Measurements from ENCODE around the gene HNRNPUL2.

Gene HNRNPUL2

DNA sequence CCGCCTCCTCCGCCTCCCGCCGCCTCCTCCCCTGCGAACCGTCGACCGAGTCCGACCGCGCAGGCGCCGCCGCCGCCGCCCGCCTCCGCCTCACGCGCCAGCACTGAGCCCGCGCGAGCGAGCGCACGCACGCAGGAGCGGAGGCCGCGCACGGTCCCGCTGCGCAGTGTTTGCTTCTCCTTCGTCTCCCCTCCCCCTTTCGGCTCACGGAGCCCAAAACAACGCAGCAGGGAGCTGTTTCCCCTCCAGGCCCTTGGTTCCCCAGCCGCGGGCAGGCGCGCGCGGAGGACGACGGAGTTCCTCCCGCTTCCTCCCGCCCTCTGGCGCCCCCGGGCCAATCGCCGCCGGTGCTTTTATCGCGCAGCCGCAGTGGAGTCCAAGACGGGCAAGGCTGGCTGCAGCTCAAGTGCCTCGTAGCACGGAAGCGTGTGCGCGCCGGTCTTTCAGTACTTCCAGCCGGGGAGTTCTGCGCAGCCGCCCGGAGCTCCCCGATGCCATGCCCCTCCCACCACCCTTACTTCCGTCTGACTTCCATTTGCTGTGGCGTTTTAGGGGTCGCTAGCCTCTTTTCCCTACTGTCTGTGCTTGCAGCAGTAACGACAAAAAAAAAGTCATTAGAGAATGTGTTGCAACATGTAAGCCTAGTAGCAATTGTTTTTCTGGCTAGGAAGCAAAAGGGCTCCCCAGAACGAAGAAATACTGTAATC, at the start of gene HNRNPUL2:
HNRNPUL2 (minus strand) TSS at position 293 of the 707 bp plus-strand sequence. CDS start 301 bp downstream, outside the sequence.
- Histone ChIP-seq H3K27me3 (ENCODE audit: insufficient read depth, low read length, poor library complexity) (no peaks in the 10 kb centered on the region), H3K27ac (ENCODE audit: low read length) (peak within 1 kb of the TSS; percentile 100), H3K9me3 (ENCODE audit: insufficient read depth, low read length, severe bottlenecking) (no peaks in the 10 kb centered on the region), H3K79me2 (ENCODE audit: insufficient read depth, low read length) (peaks cover 88% of the 10 kb centered on the region), H3K4me3 (ENCODE audit: low read depth in 1 of 2, low read length in 2 of 2) (peak within 1 kb of the TSS; percentile 74 to 93), H3K4me2 (ENCODE audit: insufficient read depth, low read length) (peak within 1 kb of the TSS; percentile 90), H2AFZ (ENCODE audit: low read depth, low read length) (peak within 1 kb of the TSS; percentile 89), H3K36me3 (ENCODE audit: insufficient read depth, low read length) (peaks cover 54% of the 10 kb centered on the region), H4K20me1 (ENCODE audit: insufficient read depth, low read length) (peaks cover 35% of the 10 kb centered on the region), H3K4me1 (ENCODE audit: insufficient read depth, low read length) (peaks cover 56% of the 10 kb centered on the region), H3K9ac (ENCODE audit: low read depth, low read length) (peak within 1 kb of the TSS; percentile 94)
- TF ChIP-seq, protein P1, sequence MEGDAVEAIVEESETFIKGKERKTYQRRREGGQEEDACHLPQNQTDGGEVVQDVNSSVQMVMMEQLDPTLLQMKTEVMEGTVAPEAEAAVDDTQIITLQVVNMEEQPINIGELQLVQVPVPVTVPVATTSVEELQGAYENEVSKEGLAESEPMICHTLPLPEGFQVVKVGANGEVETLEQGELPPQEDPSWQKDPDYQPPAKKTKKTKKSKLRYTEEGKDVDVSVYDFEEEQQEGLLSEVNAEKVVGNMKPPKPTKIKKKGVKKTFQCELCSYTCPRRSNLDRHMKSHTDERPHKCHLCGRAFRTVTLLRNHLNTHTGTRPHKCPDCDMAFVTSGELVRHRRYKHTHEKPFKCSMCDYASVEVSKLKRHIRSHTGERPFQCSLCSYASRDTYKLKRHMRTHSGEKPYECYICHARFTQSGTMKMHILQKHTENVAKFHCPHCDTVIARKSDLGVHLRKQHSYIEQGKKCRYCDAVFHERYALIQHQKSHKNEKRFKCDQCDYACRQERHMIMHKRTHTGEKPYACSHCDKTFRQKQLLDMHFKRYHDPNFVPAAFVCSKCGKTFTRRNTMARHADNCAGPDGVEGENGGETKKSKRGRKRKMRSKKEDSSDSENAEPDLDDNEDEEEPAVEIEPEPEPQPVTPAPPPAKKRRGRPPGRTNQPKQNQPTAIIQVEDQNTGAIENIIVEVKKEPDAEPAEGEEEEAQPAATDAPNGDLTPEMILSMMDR (IDR thresholded peaks at IDR 0.05; ENCODE audit: borderline replicate concordance, extremely low read depth, low read length, poor library complexity, severe bottlenecking): no peak
- no peak for TF ChIP-seq EZH2 (IDR thresholded peaks at IDR 0.05; ENCODE audit: borderline replicate concordance, low read depth, low read length, severe bottlenecking)
- peak; percentile 99 for DNase-seq
- peak; percentile 86 for ATAC-seq (ENCODE audit: insufficient read depth, low read depth)

DNA sequence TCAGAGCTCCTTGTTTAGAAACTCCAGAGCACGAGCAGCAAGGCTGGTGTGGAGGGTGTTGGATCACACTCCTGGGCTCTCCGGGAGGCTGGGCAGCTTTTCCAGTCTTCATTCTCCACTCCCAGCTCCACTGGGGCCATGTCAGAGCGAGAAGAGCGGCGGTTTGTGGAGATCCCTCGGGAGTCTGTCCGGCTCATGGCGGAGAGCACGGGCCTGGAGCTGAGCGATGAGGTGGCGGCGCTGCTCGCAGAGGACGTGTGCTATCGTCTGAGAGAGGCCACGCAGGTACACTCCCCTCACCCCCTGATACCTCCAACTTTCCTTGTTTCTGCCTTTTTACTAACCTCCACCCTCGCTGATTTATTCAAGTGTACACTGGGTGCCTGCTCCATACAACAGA, 48.4 kb upstream of the HNRNPUL2 start:
- H3K27ac ChIP-seq (ENCODE audit: low read length): no peak overlapping the region

DNA sequence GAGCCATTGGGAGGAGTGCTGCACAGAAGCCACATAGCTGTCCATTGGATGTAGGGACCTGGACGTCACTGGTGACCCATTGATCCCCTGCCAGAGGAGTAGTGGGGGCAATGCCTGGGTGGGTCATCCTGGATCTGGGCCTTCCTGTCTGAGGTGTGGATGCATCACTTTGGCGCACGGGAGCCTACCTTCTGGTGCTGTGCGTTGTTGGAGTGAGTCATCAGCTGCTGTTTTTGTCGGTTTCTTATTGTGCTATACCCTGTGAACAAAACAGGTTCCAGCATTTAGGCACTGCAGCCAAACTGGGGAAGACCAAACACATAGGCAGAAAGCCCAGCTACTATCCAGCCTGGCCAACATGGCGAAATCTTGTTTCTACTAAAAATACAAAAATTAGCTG, 47.1 kb upstream of the HNRNPUL2 start:
- Histone ChIP-seq H4K20me1 (ENCODE audit: insufficient read depth, low read length) (no peaks in the 10 kb centered on the region), H3K9me3 (ENCODE audit: insufficient read depth, low read length, severe bottlenecking) (no peaks in the 10 kb centered on the region), H3K4me1 (ENCODE audit: insufficient read depth, low read length) (peaks cover 27% of the 10 kb centered on the region), H3K4me2 (ENCODE audit: insufficient read depth, low read length) (no peak overlapping the region), H3K27me3 (ENCODE audit: insufficient read depth, low read length, poor library complexity) (no peaks in the 10 kb centered on the region), H3K27ac (ENCODE audit: low read length) (no peak overlapping the region), H3K79me2 (ENCODE audit: insufficient read depth, low read length) (peaks cover 35% of the 10 kb centered on the region), H3K9ac (ENCODE audit: low read depth, low read length) (no peak overlapping the region), H3K4me3 (ENCODE audit: low read depth in 1 of 2, low read length in 2 of 2) (no peak overlapping the region), H2AFZ (ENCODE audit: low read depth, low read length) (no peak overlapping the region), H3K36me3 (ENCODE audit: insufficient read depth, low read length) (peaks cover 46% of the 10 kb centered on the region)
- DNase-seq (no peak), ATAC-seq (ENCODE audit: insufficient read depth, low read depth) (no peak)
- TF ChIP-seq, protein P1 (IDR thresholded peaks at IDR 0.05; ENCODE audit: borderline replicate concordance, extremely low read depth, low read length, poor library complexity, severe bottlenecking): no peak
- no peak for TF ChIP-seq EZH2 (IDR thresholded peaks at IDR 0.05; ENCODE audit: borderline replicate concordance, low read depth, low read length, severe bottlenecking)

More for the DNA sequence above, 48.4 kb upstream of the HNRNPUL2 start:
- no peaks in the 10 kb centered on the region for H3K9me3 ChIP-seq (ENCODE audit: insufficient read depth, low read length, severe bottlenecking)
- no peak overlapping the region for H2AFZ ChIP-seq (ENCODE audit: low read depth, low read length)
- no peak for DNase-seq
- H3K4me1 ChIP-seq (ENCODE audit: insufficient read depth, low read length): peaks cover 15% of the 10 kb centered on the region
- no peak overlapping the region for H3K9ac ChIP-seq (ENCODE audit: low read depth, low read length)
- peaks cover 35% of the 10 kb centered on the region for H3K79me2 ChIP-seq (ENCODE audit: insufficient read depth, low read length)
- TF ChIP-seq, protein P1 (IDR thresholded peaks at IDR 0.05; ENCODE audit: borderline replicate concordance, extremely low read depth, low read length, poor library complexity, severe bottlenecking): no peak
- no peak for TF ChIP-seq EZH2 (IDR thresholded peaks at IDR 0.05; ENCODE audit: borderline replicate concordance, low read depth, low read length, severe bottlenecking)
- ATAC-seq (ENCODE audit: insufficient read depth, low read depth): no peak
- no peak overlapping the region for H3K4me3 ChIP-seq (ENCODE audit: low read depth in 1 of 2, low read length in 2 of 2)
- no peak overlapping the region for H3K4me2 ChIP-seq (ENCODE audit: insufficient read depth, low read length)
- H4K20me1 ChIP-seq (ENCODE audit: insufficient read depth, low read length): no peaks in the 10 kb centered on the region
- no peaks in the 10 kb centered on the region for H3K27me3 ChIP-seq (ENCODE audit: insufficient read depth, low read length, poor library complexity)
- H3K36me3 ChIP-seq (ENCODE audit: insufficient read depth, low read length): peaks cover 49% of the 10 kb centered on the region
